Left lung (tissue), 10 donors: Measurements from ENCODE around the gene PIGA. TPM values are rescaled to one million over a fixed set of nuclear protein-coding genes. Genes with fewer than 3 reads are reported as not detected.

Experiments
- ATAC-seq: fragments of 200-7000 bp; cut with Tn5 transposase; one replicate; pipeline ENCODE4 v1.9.1; 2020; ENCODE audit warnings: moderate library complexity
- DNase-seq, 4 donors: peaks; one replicate each; pipeline ENCODE4 v3.0.0-alpha.2; 2013 to 2020
- H3K27ac ChIP-seq, 2 donors: fragments of 200-600 bp; sonication (generic) in 1 of 2; one replicate each; pipeline versions ENCODE4 v1.5.0 to v1.8.0; 2020 to 2021
- H3K27me3 ChIP-seq, 2 donors: fragments of 200-600 bp; sonication (generic) in 1 of 2; one replicate each; pipeline versions ENCODE4 v1.5.0 to v1.8.0; 2020 to 2021
- H3K36me3 ChIP-seq, 2 donors: fragments of 200-600 bp; sonication (generic) in 1 of 2; one replicate each; pipeline versions ENCODE4 v1.5.0 to v1.8.0; 2020 to 2021
- H3K4me1 ChIP-seq, 2 donors: fragments of 200-600 bp; one replicate each; pipeline ENCODE4 v1.8.0; 2021
- H3K4me3 ChIP-seq, 2 donors: fragments of 200-600 bp; sonication (generic) in 1 of 2; one replicate each; pipeline versions ENCODE4 v1.5.0 to v1.8.0; 2020 to 2021; ENCODE audit warnings: mild to moderate bottlenecking in 1 of 2
- H3K9me3 ChIP-seq, 2 donors: fragments of 200-600 bp; sonication (generic) in 1 of 2; one replicate each; pipeline versions ENCODE4 v1.5.0 to v1.8.0; 2020 to 2021
- CTCF ChIP-seq, 2 donors: fragments of 200-600 bp; sonication (generic) in 1 of 2; IDR thresholded peaks; one replicate each; pipeline versions ENCODE4 v1.5.0 to v1.8.0; 2021; ENCODE audit warnings: antibody characterized with exemption in 2 of 2
- intact Hi-C, 2 donors: fragments of 100-400 bp; cut with DNase I; formaldehyde crosslinking; loops; one replicate each; pipeline versions ENCODE4 v1.11.2 to v1.14.2; 2022
- polyA plus RNA-seq, 6 donors: library from polyadenylated mRNA; unstranded; fragments of 120-200 nt; gene quantifications; one replicate each; pipeline ENCODE4 v1.2.1, GENCODE V29; 2013; ENCODE audit not compliant: insufficient read length in 6 of 6
- total RNA-seq, 2 donors: library from RNA; stranded (reverse); fragmentation: NEBNext Ultra II Directional; extraction: Animal tissue kit (Norgen Biotek cat#: 25700); gene quantifications; one replicate each; pipeline ENCODE4 v1.2.1, GENCODE V29; 2021
- donor health status: DM: no; HTN: yes; CAD: no.
- donor health status: DM: no; HTN: no; CAD: no.

The PIGA gene
- total and polyA plus RNA-seq, 8 donors = 21.8 to 103 (median 23.5) TPM

GRCh38 chrX:15373976-15374375 lies 38.7 kb upstream of the PIGA start:
- no peak overlapping the region for H3K4me3 ChIP-seq
- DNase-seq = no peak
- peaks cover 0 to 10% of the 10 kb centered on the region in 2 donors for H3K27me3 ChIP-seq
- intact Hi-C loops = no loop called here
- H3K9me3 ChIP-seq = no peaks in the 10 kb centered on the region
- no peak for TF ChIP-seq CTCF (IDR thresholded peaks at IDR 0.05)
- no peak overlapping the region for H3K27ac ChIP-seq
- no peak for ATAC-seq
- no peaks in the 10 kb centered on the region for H3K36me3 ChIP-seq
- no peaks in the 10 kb centered on the region for H3K4me1 ChIP-seq

- Histone ChIP-seq H3K4me1 (no peaks in the 10 kb centered on the region), H3K4me3 (no peak overlapping the region), H3K27me3 (peaks cover 0 to 4% of the 10 kb centered on the region in 2 donors), H3K9me3 (no peaks in the 10 kb centered on the region), H3K36me3 (no peaks in the 10 kb centered on the region), H3K27ac (peak overlapping the region in 1 of 2 donors; percentile 58)
- intact Hi-C loops = no loop called here
- ATAC-seq (no peak), DNase-seq (no peak)
- no peak for TF ChIP-seq CTCF (IDR thresholded peaks at IDR 0.05)
Measured at GRCh38 chrX:15366506-15367352, 31.4 kb upstream of the PIGA start.

GRCh38 chrX:15359701-15360100 lies 24.4 kb upstream of the PIGA start:
- no peak overlapping the region for H3K27ac ChIP-seq
- intact Hi-C loops = no loop called here

GRCh38 chrX:15358533-15358932 lies 23.2 kb upstream of the PIGA start:
- no peak for TF ChIP-seq CTCF (IDR thresholded peaks at IDR 0.05)
- H3K4me1 ChIP-seq = no peaks in the 10 kb centered on the region
- ATAC-seq (no peak), DNase-seq (no peak)
- intact Hi-C loops = no loop called here
- H3K27me3 ChIP-seq = peaks cover 0 to 3% of the 10 kb centered on the region in 2 donors
- no peak overlapping the region for H3K4me3 ChIP-seq
- H3K27ac ChIP-seq = no peak overlapping the region
- no peaks in the 10 kb centered on the region for H3K9me3 ChIP-seq
- H3K36me3 ChIP-seq = no peaks in the 10 kb centered on the region

More at GRCh38 chrX:15359701-15360100, 24.4 kb upstream of the PIGA start:
- Histone ChIP-seq H3K9me3 (no peaks in the 10 kb centered on the region), H3K4me1 (no peaks in the 10 kb centered on the region), H3K27me3 (peaks cover 0 to 3% of the 10 kb centered on the region in 2 donors), H3K36me3 (no peaks in the 10 kb centered on the region), H3K4me3 (no peak overlapping the region)
- ATAC-seq (no peak), DNase-seq (no peak)
- TF ChIP-seq CTCF (IDR thresholded peaks at IDR 0.05) = no peak

- Histone ChIP-seq H3K36me3 (no peaks in the 10 kb centered on the region), H3K4me3 (no peak overlapping the region), H3K4me1 (no peaks in the 10 kb centered on the region), H3K27me3 (peaks cover 0 to 3% of the 10 kb centered on the region in 2 donors), H3K9me3 (no peaks in the 10 kb centered on the region), H3K27ac (peak overlapping the region in 1 of 2 donors; percentile 6)
- intact Hi-C loops = no loop called here
- no peak for TF ChIP-seq CTCF (IDR thresholded peaks at IDR 0.05)
- DNase-seq (peak in 2 of 4 donors; percentile 61 to 81), ATAC-seq (peak; percentile 69)
Measured at GRCh38 chrX:15356444-15356843, 21.1 kb upstream of the PIGA start.
